Activated CD4-positive, CD25-positive, alpha-beta regulatory T cell treated with anti-CD3 and anti-CD28 coated beads, Interleukin-2, amount 50 U/mL, for 72 hours (primary cell): ENCODE results near the gene NLRP5.
A peak's percentile ranks its signal among the peaks of the same experiment; 100 is the strongest.
"Not testable (repeated sequence)": the region's sequence is repeated elsewhere in the genome, so short reads cannot be mapped to it uniquely, and the experiment has no call there.

Experiments
- DNase-seq: peaks from one replicate; pipeline ENCODE4 v3.0.0; 2021

The NLRP5 gene

GRCh38 chr19:56079609-56080008 lies 93.0 kb downstream of the NLRP5 start:
- DNase-seq, result no peak

- peak; percentile 72 for DNase-seq
Measured at GRCh38 chr19:56080669-56081401, 94.3 kb downstream of the NLRP5 start.

- no peak for DNase-seq
Measured at GRCh38 chr19:56083668-56084067, 97.1 kb downstream of the NLRP5 start.

GRCh38 chr19:56084835-56085536 lies 98.4 kb downstream of the NLRP5 start:
- no peak for DNase-seq

- no peak for DNase-seq
Measured at GRCh38 chr19:56085571-56086275, 99.1 kb downstream of the NLRP5 start.

GRCh38 chr19:56086671-56087430 lies 100.3 kb downstream of the NLRP5 start:
- DNase-seq, result no peak

- no peak for DNase-seq
Measured at GRCh38 chr19:56087647-56088496, 101.3 kb downstream of the NLRP5 start.

GRCh38 chr19:56088497-56089215 lies 102.1 kb downstream of the NLRP5 start:
- no peak for DNase-seq

GRCh38 chr19:56089344-56089743 lies 102.8 kb downstream of the NLRP5 start:
- no peak for DNase-seq

GRCh38 chr19:56091066-56091490 lies 104.5 kb downstream of the NLRP5 start:
- DNase-seq, result no peak

- no peak for DNase-seq
Measured at GRCh38 chr19:56091751-56092546, 105.4 kb downstream of the NLRP5 start.

GRCh38 chr19:56092685-56093631 lies 106.4 kb downstream of the NLRP5 start:
- no peak for DNase-seq

- no peak for DNase-seq
Measured at GRCh38 chr19:56094449-56094848, 107.9 kb downstream of the NLRP5 start.

GRCh38 chr19:56096665-56097064 lies 110.1 kb downstream of the NLRP5 start:
- DNase-seq, result no peak

- no peak for DNase-seq
Measured at GRCh38 chr19:56097306-56097705, 110.7 kb downstream of the NLRP5 start.

GRCh38 chr19:56097776-56098175 lies 111.2 kb downstream of the NLRP5 start:
- DNase-seq, result no peak

- DNase-seq, result not testable (repeated sequence)
Measured at GRCh38 chr19:56098237-56098636, 111.7 kb downstream of the NLRP5 start.

GRCh38 chr19:56098731-56099568 lies 112.4 kb downstream of the NLRP5 start:
- DNase-seq, result no peak
